ENCODE measurements around the gene PPM1J.

PPM1J gene

GRCh38 chr1:112702420-112703261 lies 12.5 kb downstream of the PPM1J start:
- DNase-seq, result no peak

- no peak for DNase-seq
Measured at GRCh38 chr1:112702067-112702395, 13.1 kb downstream of the PPM1J start.

- DNase-seq, result no peak
Measured at GRCh38 chr1:112701227-112702066, 13.7 kb downstream of the PPM1J start.

DNA sequence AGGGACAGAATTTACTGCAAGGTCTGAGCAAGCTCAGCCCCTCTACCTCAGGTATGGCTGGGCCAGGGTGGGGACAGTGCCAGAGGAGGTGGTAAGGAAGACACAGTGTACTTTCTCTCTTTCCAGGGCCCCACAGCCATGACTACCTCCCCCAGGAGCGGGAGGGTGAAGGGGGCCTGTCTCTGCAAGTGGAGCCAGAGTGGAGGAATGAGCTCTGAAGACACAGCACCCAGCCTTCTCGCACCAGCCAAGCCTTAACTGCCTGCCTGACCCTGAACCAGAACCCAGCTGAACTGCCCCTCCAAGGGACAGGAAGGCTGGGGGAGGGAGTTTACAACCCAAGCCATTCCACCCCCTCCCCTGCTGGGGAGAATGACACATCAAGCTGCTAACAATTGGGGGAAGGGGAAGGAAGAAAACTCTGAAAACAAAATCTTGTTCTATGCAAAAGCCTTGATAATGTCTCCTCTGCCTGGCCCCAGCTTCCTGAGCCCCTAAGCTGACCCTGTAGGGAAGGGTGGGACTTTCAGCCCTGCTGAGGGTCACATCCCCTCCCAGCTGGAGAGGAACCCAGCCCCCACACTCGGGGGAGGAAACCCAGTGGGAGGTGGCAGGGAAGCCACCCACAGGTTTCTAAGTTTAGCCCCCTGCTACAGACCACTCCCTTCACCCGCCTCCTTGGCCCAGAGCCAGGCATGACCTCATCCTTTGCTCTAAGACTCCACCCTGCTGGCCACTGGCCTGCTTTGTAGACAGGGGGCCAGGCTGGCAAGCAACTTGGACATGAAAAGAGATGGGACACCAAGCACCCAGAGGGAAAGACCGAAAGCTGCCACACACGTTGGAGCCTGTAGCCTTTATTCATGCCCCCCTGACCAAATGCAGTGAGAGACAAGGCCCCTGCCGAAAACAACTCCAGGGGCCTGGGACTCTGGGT lies 14.6 kb downstream of the PPM1J start:
- DNase-seq, result peak; percentile 76

- DNase-seq, result no peak
Measured at GRCh38 chr1:112699425-112700144, 15.5 kb downstream of the PPM1J start.

DNA sequence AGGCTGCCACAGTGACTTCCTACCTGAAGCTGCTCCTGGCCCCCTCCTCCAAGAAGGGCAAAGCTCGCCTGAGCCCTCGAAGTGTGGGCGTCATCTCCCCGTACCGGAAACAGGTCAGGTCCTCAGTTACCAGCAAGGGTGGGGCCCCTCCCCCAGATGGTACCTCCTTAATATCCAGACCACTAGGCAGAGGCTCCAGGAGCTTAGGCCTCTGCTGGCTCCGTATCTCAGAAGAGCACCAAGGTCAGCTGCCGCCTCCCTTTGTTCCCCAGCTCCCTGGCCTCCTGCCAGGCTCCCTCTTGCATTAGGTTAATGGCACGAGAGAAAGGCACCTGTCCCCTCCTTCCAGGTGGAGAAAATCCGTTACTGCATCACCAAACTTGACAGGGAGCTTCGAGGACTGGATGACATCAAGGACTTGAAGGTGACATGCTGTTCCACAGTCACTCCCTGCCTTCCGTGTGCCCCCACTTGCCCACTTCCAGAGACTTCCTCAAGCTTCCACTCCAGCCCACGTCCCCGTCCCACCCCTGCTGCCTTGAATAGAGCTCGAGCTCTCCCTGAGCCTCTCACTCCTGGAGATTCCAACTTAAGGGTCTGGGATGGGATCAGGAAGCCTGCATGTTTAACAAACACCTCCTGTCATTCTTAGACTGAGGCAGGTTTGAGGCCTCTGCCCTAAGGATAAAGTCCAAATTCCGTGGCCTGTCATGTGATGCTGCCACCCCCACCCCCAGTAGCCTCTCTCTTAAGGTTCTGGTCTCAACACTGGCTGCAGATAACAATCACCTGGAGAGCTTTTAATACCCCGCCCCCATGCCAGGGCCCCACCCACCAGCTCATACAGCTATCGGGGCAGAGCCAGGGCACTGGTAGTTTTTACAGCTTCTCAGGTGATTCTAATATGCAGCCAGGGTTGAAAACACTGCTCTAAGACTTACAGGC lies 16.5 kb downstream of the PPM1J start:
- DNase-seq, result no peak

- DNase-seq, result no peak
Measured at GRCh38 chr1:112697781-112698201, 17.3 kb downstream of the PPM1J start.

- no peak for DNase-seq
Measured at GRCh38 chr1:112696578-112697314, 18.4 kb downstream of the PPM1J start.

- no peak for DNase-seq
Measured at GRCh38 chr1:112695276-112695675, 19.9 kb downstream of the PPM1J start.

GRCh38 chr1:112694363-112694929 lies 20.7 kb downstream of the PPM1J start:
- DNase-seq, result no peak

DNA sequence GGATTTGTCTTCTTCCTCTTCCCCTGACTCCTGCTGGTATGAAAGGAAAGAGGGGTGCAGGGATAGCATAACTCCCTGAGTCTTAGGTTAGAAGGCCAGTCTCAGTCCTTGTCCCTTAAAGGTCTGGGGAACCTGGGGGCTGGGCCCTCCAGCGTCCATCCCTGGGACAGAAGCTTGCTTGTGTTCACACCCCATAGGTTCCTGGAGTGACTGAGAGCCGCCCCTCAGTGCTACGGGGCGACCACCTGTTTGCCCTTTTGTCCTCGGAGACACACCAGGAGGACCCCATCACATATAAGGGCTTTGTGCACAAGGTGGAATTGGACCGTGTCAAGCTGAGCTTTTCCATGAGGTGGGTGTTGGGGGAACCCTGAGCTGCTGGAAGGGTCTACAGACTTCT lies 21.3 kb downstream of the PPM1J start:
- no peak for DNase-seq

GRCh38 chr1:112692681-112693080 lies 22.5 kb downstream of the PPM1J start:
- no peak for DNase-seq

- no peak for DNase-seq
Measured at GRCh38 chr1:112689842-112690237, 25.3 kb downstream of the PPM1J start.

- no peak for DNase-seq
Measured at GRCh38 chr1:112689196-112689841, 25.8 kb downstream of the PPM1J start.

DNA sequence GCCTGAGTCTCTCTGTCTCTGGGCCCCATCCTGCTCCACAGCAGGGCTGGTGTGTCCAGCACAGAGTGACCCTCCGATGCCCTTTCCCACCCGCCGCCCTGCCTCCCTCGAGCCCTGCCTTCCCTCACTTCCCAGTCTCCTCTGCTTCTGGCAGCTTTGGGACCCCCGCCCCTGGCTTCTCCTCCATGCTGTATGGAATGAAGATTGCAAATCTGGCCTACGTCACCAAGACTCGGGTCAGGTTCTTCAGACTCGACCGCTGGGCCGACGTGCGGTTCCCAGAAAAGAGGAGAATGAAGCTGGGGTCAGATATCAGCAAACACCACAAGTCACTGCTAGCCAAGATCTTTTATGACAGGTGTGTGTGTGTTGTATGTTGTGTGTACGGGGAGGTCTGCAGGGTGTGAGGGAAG lies 26.3 kb downstream of the PPM1J start:
- DNase-seq, result no peak

DNA sequence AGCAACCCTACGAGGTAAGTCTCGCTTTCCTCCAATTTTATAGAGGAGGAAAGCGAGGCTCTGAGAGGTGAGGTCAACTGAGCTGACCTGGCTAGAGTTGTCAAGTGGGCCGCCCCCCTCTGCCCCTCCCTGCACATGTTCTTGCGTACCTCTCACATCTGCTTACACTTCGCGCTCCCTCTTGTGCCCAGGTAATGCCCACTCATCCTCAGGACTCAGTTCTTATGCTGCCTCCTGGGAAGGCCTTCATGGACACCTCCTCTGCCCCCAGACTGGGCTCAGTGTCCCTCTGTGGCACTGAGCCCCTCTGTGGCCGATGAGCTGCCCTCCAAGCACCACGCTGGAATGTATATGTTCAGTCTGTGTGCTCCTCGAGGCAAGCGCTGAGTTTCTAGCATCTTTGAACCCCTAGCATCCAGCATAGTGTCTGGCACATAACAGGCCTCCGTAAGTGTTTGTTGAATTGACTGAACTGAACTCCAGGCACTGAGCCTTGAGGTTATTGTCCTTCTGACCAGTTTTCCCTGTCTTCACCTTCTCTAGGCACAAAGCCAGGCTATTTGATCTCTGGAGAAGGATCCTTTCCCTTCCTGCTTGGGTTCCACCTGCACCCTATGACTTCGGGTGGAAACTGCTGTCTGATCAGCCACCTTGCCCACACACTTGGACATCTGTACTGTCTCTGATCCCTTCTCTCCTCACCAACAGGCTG lies 27.2 kb downstream of the PPM1J start:
- no peak for DNase-seq

DNA sequence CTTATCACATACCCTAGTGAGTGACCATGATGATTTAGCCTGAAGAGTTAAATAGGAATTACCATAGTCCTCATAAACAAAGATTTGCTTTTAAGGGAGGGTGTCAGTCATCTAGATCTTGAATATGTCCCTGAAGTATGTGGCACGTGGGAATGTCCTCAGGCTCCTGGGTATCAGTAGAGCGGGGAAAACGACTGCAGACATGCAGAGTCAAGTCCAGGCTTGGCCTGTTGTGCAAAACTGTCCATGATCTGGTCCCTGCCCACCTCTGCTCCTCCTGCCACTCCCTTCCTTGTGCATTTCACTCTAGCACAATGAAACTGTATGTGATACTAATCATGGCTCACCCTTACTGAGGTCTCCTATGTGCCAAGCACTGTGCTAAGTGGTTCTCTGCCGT lies 27.8 kb downstream of the PPM1J start:
- no peak for DNase-seq

- no peak for DNase-seq
Measured at GRCh38 chr1:112686835-112687234, 28.3 kb downstream of the PPM1J start.

- DNase-seq, result no peak
Measured at GRCh38 chr1:112686417-112686816, 28.7 kb downstream of the PPM1J start.

Data from CD4-positive, alpha-beta T cell treated with Interleukin-10 for 1 hour (primary cell).